H9 (cell line): ENCODE measurements around the gene OR7A17. TPM values are rescaled to one million over a fixed set of nuclear protein-coding genes. Genes with fewer than 3 reads are reported as not detected.

Source experiments
- DNase-seq: peaks from one replicate; pipeline ENCODE4 v3.0.0-alpha.2; 2017
- H2AFZ ChIP-seq: one replicate; pipeline ENCODE4 v1.6.1; 2013; ENCODE audit warnings: mild to moderate bottlenecking, low read length, control low read depth, moderate library complexity
- H2AK5ac ChIP-seq: 2 replicates; pipeline ENCODE4 v1.6.1; 2013; ENCODE audit warnings: low read length, control low read depth, mixed read lengths; ENCODE audit not compliant: insufficient read length
- H2BK120ac ChIP-seq: one replicate; pipeline ENCODE4 v1.6.1; 2013; ENCODE audit warnings: low read depth, mild to moderate bottlenecking, low read length, control low read depth, inconsistent platforms; ENCODE audit not compliant: poor library complexity, severe bottlenecking
- H2BK12ac ChIP-seq: 2 replicates; pipeline ENCODE4 v1.6.1; 2013; ENCODE audit warnings: low read length, control low read depth, mixed read lengths, low read depth; ENCODE audit not compliant: insufficient read length
- H2BK15ac ChIP-seq: 2 replicates; pipeline ENCODE4 v1.6.1; 2013; ENCODE audit warnings: low read depth, low read length, control low read depth
- H2BK20ac ChIP-seq: one replicate; pipeline ENCODE4 v1.6.1; 2013; ENCODE audit warnings: low read depth, mild to moderate bottlenecking, low read length, control low read depth, inconsistent platforms; ENCODE audit not compliant: poor library complexity, severe bottlenecking
- H2BK5ac ChIP-seq: 2 replicates; pipeline ENCODE4 v1.6.1; 2013; ENCODE audit warnings: low read length, control low read depth, mixed read lengths; ENCODE audit not compliant: insufficient read length
- H3K14ac ChIP-seq: 2 replicates; pipeline ENCODE4 v1.6.1; 2013; ENCODE audit warnings: low read length, control low read depth; ENCODE audit not compliant: insufficient read depth
- H3K18ac ChIP-seq: 2 replicates; pipeline ENCODE4 v1.6.1; 2013; ENCODE audit warnings: low read depth, mild to moderate bottlenecking, mixed read lengths, low read length, control low read depth; ENCODE audit not compliant: insufficient read length
- H3K23ac ChIP-seq: 2 replicates; pipeline ENCODE4 v1.6.1; 2013; ENCODE audit warnings: low read length, control low read depth, mixed read lengths, low read depth; ENCODE audit not compliant: insufficient read length
- H3K23me2 ChIP-seq: 2 replicates; pipeline ENCODE4 v1.6.1; 2013; ENCODE audit warnings: low read depth, mild to moderate bottlenecking, mixed read lengths, low read length, control low read depth; ENCODE audit not compliant: insufficient read length, poor library complexity, severe bottlenecking
- H3K27ac ChIP-seq: 2 replicates; pipeline ENCODE4 v1.5.1; 2013; ENCODE audit warnings: low read length, control low read depth, mixed read lengths, low read depth; ENCODE audit not compliant: insufficient read length
- H3K27me3 ChIP-seq: 2 replicates; pipeline ENCODE4 v1.6.1; 2013; ENCODE audit warnings: low read length, control low read depth, inconsistent platforms; ENCODE audit not compliant: insufficient read depth
- H3K4ac ChIP-seq: 2 replicates; pipeline ENCODE4 v1.6.1; 2013; ENCODE audit warnings: low read depth, mild to moderate bottlenecking, control low read depth, inconsistent platforms, low read length, moderate library complexity
- H3K4me1 ChIP-seq: 2 replicates; pipeline ENCODE4 v1.6.1; 2013; ENCODE audit warnings: low read length, control low read depth, inconsistent platforms; ENCODE audit not compliant: insufficient read depth
- H3K4me2 ChIP-seq: 2 replicates; pipeline ENCODE4 v1.6.1; 2013; ENCODE audit warnings: low read length, control low read depth, mixed read lengths; ENCODE audit not compliant: insufficient read length, insufficient read depth
- H3K56ac ChIP-seq: 2 replicates; pipeline ENCODE4 v1.6.1; 2013; ENCODE audit warnings: low read depth, mild to moderate bottlenecking, mixed read lengths, low read length, control low read depth; ENCODE audit not compliant: insufficient read length
- H3K79me1 ChIP-seq: 2 replicates; pipeline ENCODE4 v1.6.1; 2013; ENCODE audit warnings: low read depth, mild to moderate bottlenecking, moderate library complexity, low read length, control low read depth, inconsistent platforms; ENCODE audit not compliant: insufficient read depth, poor library complexity, severe bottlenecking
- H3K79me2 ChIP-seq: 2 replicates; pipeline ENCODE4 v1.6.1; 2013; ENCODE audit warnings: low read length, control low read depth, inconsistent platforms; ENCODE audit not compliant: insufficient read depth
- H3K9ac ChIP-seq: 2 replicates; pipeline ENCODE4 v1.6.1; 2013; ENCODE audit warnings: low read length, control low read depth, mixed read lengths; ENCODE audit not compliant: insufficient read length; ENCODE audit errors: extremely low read depth
- H3K9me3 ChIP-seq: one replicate; pipeline ENCODE4 v1.6.1; 2013; ENCODE audit warnings: low read depth, low read length, inconsistent platforms; ENCODE audit not compliant: control insufficient read depth
- H3T11ph ChIP-seq: one replicate; pipeline ENCODE4 v1.6.1; 2013; ENCODE audit warnings: mild to moderate bottlenecking, low read length, control low read depth, inconsistent platforms
- H4K20me1 ChIP-seq: one replicate; pipeline ENCODE4 v1.6.1; 2013; ENCODE audit not compliant: control insufficient read depth, insufficient read length, insufficient read depth
- H4K5ac ChIP-seq: 2 replicates; pipeline ENCODE4 v1.6.1; 2013; ENCODE audit warnings: low read depth, mild to moderate bottlenecking, mixed read lengths, low read length, control low read depth; ENCODE audit not compliant: insufficient read length
- H4K8ac ChIP-seq: replicated peaks from 2 replicates; pipeline ENCODE4 v1.6.1; 2013; ENCODE audit warnings: low read length, control low read depth, mixed read lengths, low read depth; ENCODE audit not compliant: insufficient read length
- H4K91ac ChIP-seq: 2 replicates; pipeline ENCODE4 v1.6.1; 2013; ENCODE audit warnings: low read depth, mild to moderate bottlenecking, moderate library complexity, mixed read lengths, low read length, control low read depth; ENCODE audit not compliant: insufficient read length
- H3K27ac Mint-ChIP-seq, 3 experiments: 2 replicates in 2 of 3; 3 replicates in 1 of 3; pipeline ENCODE4 v1.8.0; 2020 to 2021; ENCODE audit warnings: mixed read lengths in 3 of 3, mild to moderate bottlenecking in 1 of 3, moderate library complexity in 1 of 3
- H3K27me3 Mint-ChIP-seq: 2 replicates; pipeline ENCODE4 v1.8.0; 2021; ENCODE audit warnings: low read depth, mild to moderate bottlenecking, moderate library complexity, mixed read lengths
- H3K36me3 Mint-ChIP-seq, 3 experiments: 2 replicates in 2 of 3; 3 replicates in 1 of 3; pipeline ENCODE4 v1.8.0; 2020 to 2021; ENCODE audit warnings: low read depth in 3 of 3, mixed read lengths in 3 of 3; ENCODE audit not compliant: insufficient read depth in 1 of 3
- H3K4me1 Mint-ChIP-seq, 2 experiments: 2 replicates each; pipeline ENCODE4 v1.8.0; 2020; ENCODE audit warnings: mixed read lengths in 2 of 2
- H3K4me3 Mint-ChIP-seq, 2 experiments: 2 replicates in 1 of 2; 3 replicates in 1 of 2; pipeline ENCODE4 v1.8.0; 2020 to 2021; ENCODE audit warnings: mild to moderate bottlenecking in 2 of 2, mixed read lengths in 2 of 2, moderate library complexity in 1 of 2
- H3K9me3 Mint-ChIP-seq, 2 experiments: 2 replicates in 1 of 2; 3 replicates in 1 of 2; pipeline ENCODE4 v1.8.0; 2020; ENCODE audit warnings: mild to moderate bottlenecking in 2 of 2, mixed read lengths in 2 of 2, moderate library complexity in 1 of 2
- CTCF ChIP-seq: fragments of 200-600 bp; sonication (generic); conservative IDR thresholded peaks from 3 replicates; pipeline ENCODE4 v1.8.0; 2021; ENCODE audit warnings: antibody characterized with exemption, mild to moderate bottlenecking
- WGBS: extraction: QIAGEN DNeasy Blood & Tissue Kit; methylation state at CpG from one replicate; pipeline ENCODE4 v1.1.7; 2013; ENCODE audit warnings: missing lambda C conversion rate, low lambda C conversion rate, mixed read lengths; ENCODE audit not compliant: insufficient read length; ENCODE audit errors: extremely low coverage; 5-methylcytosine and 5-hydroxymethylcytosine counted together
- total RNA-seq: library from RNA; stranded (reverse); gene quantifications from 2 replicates; pipeline ENCODE4 v1.2.1, GENCODE V29; 2021

Gene OR7A17
- total RNA-seq, 1 experiment from 2014 or later: not detected

- no peak overlapping the region for H2BK5ac ChIP-seq
- H3T11ph ChIP-seq: no peak overlapping the region
- no peak overlapping the region for H2BK12ac ChIP-seq
- Mint-ChIP-seq H3K4me1 (no peaks in the 10 kb centered on the region), H3K36me3 (peaks cover 2 to 27% (median 4%) of the 10 kb centered on the region in 3 experiments; a peak in 5 of 7 replicates), H3K4me3 (no peak overlapping the region), H3K27me3 (no peaks in the 10 kb centered on the region), H3K9me3 (peaks cover 42 to 88% of the 10 kb centered on the region in 2 experiments), H3K27ac (no peak overlapping the region)
- H3K56ac ChIP-seq: no peak overlapping the region
- H3K23ac ChIP-seq: no peak overlapping the region
- no peak overlapping the region for H4K5ac ChIP-seq
- no CpG with 5 or more reads among the region's 2 CpGs for WGBS
- no peak overlapping the region for H3K14ac ChIP-seq
- H3K27ac ChIP-seq: no peak overlapping the region
- H2BK15ac ChIP-seq: no peak overlapping the region
- H3K27me3 ChIP-seq: no peaks in the 10 kb centered on the region
- H3K79me2 ChIP-seq: 0 out of 2 replicates have a peak, but pooled peaks cover 1% of the 10 kb centered on the region
- H3K79me1 ChIP-seq: no peaks in the 10 kb centered on the region
- H4K91ac ChIP-seq: no peak overlapping the region
- H3K4me2 ChIP-seq: no peak overlapping the region
- no peaks in the 10 kb centered on the region for H4K20me1 ChIP-seq
- peaks cover 6% of the 10 kb centered on the region for H3K9me3 ChIP-seq
- H3K9ac ChIP-seq: no peak overlapping the region
- DNase-seq: no peak
- H4K8ac ChIP-seq: no peak overlapping the region
- H2BK120ac ChIP-seq: no peak overlapping the region
- no peaks in the 10 kb centered on the region for H3K4me1 ChIP-seq
- TF ChIP-seq CTCF: no peak
- no peak overlapping the region for H3K4ac ChIP-seq
- H3K23me2 ChIP-seq: no peaks in the 10 kb centered on the region
- H3K18ac ChIP-seq: no peak overlapping the region
- no peak overlapping the region for H2AFZ ChIP-seq
- H2AK5ac ChIP-seq: no peak overlapping the region
- H2BK20ac ChIP-seq: no peak overlapping the region
Measured at GRCh38 chr19:14843169-14843568, 42.8 kb downstream of the OR7A17 start.
